NB4 (cell line): ENCODE measurements around the gene STYXL1.

ENCODE experiments used
- DNase-seq: peaks from one replicate; pipeline ENCODE4 v3.0.0; 2010; ENCODE audit warnings: low read depth
- H3K4me3 ChIP-seq: one replicate; pipeline ENCODE4 v1.5.1; 2011; ENCODE audit warnings: mild to moderate bottlenecking, low read depth, low read length, moderate library complexity
- CTCF ChIP-seq: IDR thresholded peaks from one replicate; pipeline ENCODE4 v1.5.1; 2012; ENCODE audit warnings: low read depth, low read length
- MYC ChIP-seq: IDR thresholded peaks from 2 replicates; pipeline ENCODE4 v1.6.1; 2011; ENCODE audit warnings: low read depth, low read length
- POLR2A ChIP-seq: IDR thresholded peaks from 2 replicates; pipeline ENCODE4 v1.6.1; 2011; ENCODE audit warnings: mild to moderate bottlenecking; ENCODE audit not compliant: insufficient read length; ENCODE audit errors: extremely low read depth
- TF ChIP-seq, protein P1 (sequence below): IDR thresholded peaks from 2 replicates; pipeline ENCODE4 v1.6.1; 2011; ENCODE audit warnings: low read depth, low read length

The STYXL1 gene

DNA sequence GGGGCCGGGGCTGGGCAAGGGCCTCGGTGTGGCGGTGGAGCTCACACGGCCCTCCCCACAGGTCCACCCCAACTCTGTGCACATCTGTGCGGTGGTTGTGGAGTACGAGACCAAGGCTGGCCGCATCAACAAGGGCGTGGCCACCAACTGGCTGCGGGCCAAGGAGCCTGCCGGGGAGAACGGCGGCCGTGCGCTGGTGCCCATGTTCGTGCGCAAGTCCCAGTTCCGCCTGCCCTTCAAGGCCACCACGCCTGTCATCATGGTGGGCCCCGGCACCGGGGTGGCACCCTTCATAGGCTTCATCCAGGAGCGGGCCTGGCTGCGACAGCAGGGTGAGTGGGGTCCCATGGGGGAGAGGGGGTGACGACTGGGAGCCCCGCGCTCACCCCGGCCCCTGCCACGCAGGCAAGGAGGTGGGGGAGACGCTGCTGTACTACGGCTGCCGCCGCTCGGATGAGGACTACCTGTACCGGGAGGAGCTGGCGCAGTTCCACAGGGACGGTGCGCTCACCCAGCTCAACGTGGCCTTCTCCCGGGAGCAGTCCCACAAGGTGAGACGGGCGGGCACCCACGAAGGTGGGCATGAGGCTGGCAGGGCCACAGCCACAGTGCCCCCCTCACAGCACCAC lies 62.2 kb downstream of the STYXL1 start:
- TF ChIP-seq, protein P1, sequence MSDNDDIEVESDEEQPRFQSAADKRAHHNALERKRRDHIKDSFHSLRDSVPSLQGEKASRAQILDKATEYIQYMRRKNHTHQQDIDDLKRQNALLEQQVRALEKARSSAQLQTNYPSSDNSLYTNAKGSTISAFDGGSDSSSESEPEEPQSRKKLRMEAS: no peak
- TF ChIP-seq MYC (no peak), POLR2A (no peak), CTCF (no peak)
- no peak overlapping the region for H3K4me3 ChIP-seq
- no peak for DNase-seq

GRCh38 chr7:75985009-75985517 lies 62.7 kb downstream of the STYXL1 start:
- no peak overlapping the region for H3K4me3 ChIP-seq
- no peak for TF ChIP-seq MYC
- TF ChIP-seq POLR2A: no peak
- no peak for TF ChIP-seq CTCF
- TF ChIP-seq, protein P1: no peak
- DNase-seq: no peak

DNA sequence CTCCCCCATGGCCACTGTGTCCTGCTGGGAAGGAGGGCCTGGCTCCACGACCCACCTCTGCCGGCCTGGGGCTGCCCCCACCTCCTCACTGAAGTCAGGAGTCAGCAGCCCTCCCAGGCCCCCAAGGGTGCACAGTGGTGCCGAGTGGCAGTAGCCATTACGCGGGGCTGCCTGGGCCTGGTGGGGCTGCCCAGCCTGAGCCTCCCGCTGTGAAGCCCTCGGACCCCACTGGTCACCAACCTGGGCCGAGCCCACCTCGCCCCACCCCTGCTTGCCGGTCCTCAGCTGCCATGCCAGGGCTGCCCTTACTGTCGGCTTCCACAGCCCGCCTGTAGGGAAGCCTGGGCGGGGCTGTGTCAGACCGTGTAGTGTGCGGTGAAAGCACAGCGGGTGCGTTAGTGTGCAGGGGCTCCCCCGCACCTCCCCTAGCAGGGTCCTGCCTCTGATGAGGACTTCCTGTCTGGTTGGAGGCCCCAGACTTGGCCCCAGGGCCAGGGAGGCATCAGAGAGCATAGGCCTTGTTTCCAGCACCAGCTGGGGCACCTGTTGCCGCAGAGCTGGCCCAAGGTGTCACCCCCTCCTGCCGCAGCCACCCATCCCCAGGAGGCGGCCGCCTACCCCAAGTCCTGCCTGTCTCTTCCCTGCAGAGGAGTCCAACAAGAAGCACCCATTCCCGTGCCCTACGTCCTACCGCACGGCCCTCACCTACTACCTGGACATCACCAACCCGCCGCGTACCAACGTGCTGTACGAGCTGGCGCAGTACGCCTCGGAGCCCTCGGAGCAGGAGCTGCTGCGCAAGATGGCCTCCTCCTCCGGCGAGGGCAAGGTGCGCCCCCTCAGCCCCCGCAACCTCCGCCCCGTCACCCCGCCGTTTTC lies 63.4 kb downstream of the STYXL1 start:
- TF ChIP-seq POLR2A: no peak
- TF ChIP-seq CTCF: no peak
- TF ChIP-seq, protein P1: no peak
- no peak for TF ChIP-seq MYC
- no peak for DNase-seq
- H3K4me3 ChIP-seq: no peak overlapping the region

DNA sequence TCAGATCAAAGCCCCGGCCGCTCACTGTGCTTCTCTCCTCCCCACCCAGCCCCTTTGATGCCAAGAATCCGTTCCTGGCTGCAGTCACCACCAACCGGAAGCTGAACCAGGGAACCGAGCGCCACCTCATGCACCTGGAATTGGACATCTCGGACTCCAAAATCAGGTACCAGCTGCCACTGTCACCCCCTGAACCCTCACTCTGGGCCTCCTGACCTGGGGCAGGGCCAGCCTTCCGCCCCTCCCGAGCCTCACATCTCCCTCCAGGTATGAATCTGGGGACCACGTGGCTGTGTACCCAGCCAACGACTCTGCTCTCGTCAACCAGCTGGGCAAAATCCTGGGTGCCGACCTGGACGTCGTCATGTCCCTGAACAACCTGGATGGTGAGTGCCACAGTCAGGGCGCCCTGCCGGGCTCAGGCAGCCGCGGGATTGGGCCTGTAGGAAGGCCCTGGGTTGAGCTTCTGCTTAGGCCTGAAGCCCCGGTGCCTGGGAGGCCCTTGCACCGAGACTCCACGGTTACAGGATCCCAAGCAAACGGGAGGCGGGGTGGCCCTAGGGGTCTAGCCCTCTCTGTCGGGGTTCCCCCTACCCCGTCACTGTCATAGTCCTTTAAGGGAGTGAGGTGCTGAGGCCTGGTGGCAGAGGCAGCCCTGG lies 64.2 kb downstream of the STYXL1 start:
- DNase-seq: no peak
- no peak overlapping the region for H3K4me3 ChIP-seq
- TF ChIP-seq, protein P1: no peak
- TF ChIP-seq CTCF (no peak), POLR2A (no peak), MYC (no peak)

DNA sequence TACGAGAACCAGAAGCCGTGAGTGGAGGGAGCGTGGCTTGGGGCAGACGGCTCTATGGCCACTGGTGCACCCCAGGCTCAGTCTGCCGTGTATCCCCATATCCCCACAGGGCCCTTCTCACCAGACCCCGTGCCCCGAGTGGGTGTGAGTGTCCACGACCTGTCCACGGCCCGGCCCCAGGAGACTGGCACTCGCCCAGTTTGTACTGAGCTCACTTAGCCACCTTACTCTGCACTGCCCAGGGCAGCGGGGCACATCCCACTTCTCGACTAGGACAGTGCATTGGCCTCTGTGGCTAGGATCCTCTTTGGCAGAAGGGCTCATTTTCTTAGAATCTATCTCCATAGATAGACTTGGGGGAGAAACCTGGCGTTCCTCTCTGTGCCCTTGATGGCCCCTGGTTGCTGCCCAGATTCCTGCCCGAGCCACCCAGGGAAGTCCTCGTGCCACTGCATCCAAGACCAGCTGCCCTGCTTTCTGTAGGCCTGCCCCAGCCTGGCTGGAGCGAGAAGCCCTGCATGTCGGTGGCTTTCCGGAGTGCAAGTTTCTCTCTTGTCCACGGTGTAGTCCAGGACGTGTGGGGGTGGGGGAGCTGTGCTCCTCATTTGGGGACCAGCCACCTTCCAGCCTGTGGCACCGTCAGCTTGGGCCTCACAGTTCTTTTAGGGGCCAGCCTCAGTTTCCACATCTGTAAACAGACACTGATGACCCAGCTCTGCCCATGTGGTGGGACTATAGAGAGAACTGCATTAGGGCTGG lies 65.3 kb downstream of the STYXL1 start:
- no peak for DNase-seq
- TF ChIP-seq MYC (no peak), POLR2A (no peak), CTCF (no peak)
- TF ChIP-seq, protein P1: no peak
- no peak overlapping the region for H3K4me3 ChIP-seq
